ENCODE data around the gene PTOV1. TPM values are rescaled to one million over a fixed set of nuclear protein-coding genes. Genes with fewer than 3 reads are reported as not detected.

Gene PTOV1
- total RNA-seq, 1 experiment from 2014 or later = 114 TPM

- DNase-seq (ENCODE audit: low read depth, low spot score) = no peak
These were observed 39.7 kb downstream of the PTOV1 start for GRCh38 chr19:49890349-49891311.

GRCh38 chr19:49891393-49891792 is 40.4 kb downstream of the PTOV1 start:
- Histone ChIP-seq H3K4me3 (ENCODE audit: low read depth in 2 of 2, low read length in 2 of 2) (no peak overlapping the region), H3K27me3 (ENCODE audit: control insufficient read depth, insufficient read depth, low read length) (no peaks in the 10 kb centered on the region), H3K36me3 (ENCODE audit: control insufficient read depth, insufficient read depth, low read length) (no peaks in the 10 kb centered on the region), H3K27ac (ENCODE audit: low read length) (no peak overlapping the region), H3K4me1 (ENCODE audit: control insufficient read depth, insufficient read depth, low read length) (no peaks in the 10 kb centered on the region; the same call in 1 of the 2 replicates), H3K9me3 (ENCODE audit: control insufficient read depth, insufficient read depth, low read depth, low read length) (no peaks in the 10 kb centered on the region)
- intact Hi-C loops (cut with micrococcal nuclease; ENCODE audit: unreplicated experiment) (no loop called here), in situ Hi-C loops (cut with HindIII; ENCODE audit: low pct_unique_long_range_greater_than_20kb, low sequenced_read_pairs) (no loop called here)
- ChIA-PET CTCF (no interaction called here), POLR2A (no interaction called here)
- no peak for DNase-seq (ENCODE audit: low read depth, low spot score)
- ATAC-seq = 0 out of 2 replicates have a peak, but pooled peaks have one; percentile 18
- no TSS peak for BruUV-seq (replicated peaks)
- TF ChIP-seq REST (IDR thresholded peaks at IDR 0.05; ENCODE audit: insufficient read depth in 1 of 2, low read depth in 2 of 2, low read length in 1 of 2) (no peak), CTCF (IDR thresholded peaks at IDR 0.05) (no peak), SIN3A (IDR thresholded peaks at IDR 0.05; ENCODE audit: borderline replicate concordance, insufficient read depth, low read depth, low read length) (no peak), POLR2AphosphoS5 (IDR thresholded peaks at IDR 0.05; ENCODE audit: low read depth, low read length) (no peak)

More at GRCh38 chr19:49890349-49891311, 39.7 kb downstream of the PTOV1 start:
- H3K27ac ChIP-seq (ENCODE audit: low read length) = no peak overlapping the region
- in situ Hi-C loops (cut with HindIII; ENCODE audit: low pct_unique_long_range_greater_than_20kb, low sequenced_read_pairs) (no loop called here), intact Hi-C loops (cut with micrococcal nuclease; ENCODE audit: unreplicated experiment) (no loop called here)
- TF ChIP-seq REST (IDR thresholded peaks at IDR 0.05; ENCODE audit: insufficient read depth in 1 of 2, low read depth in 2 of 2, low read length in 1 of 2) (no peak), SIN3A (IDR thresholded peaks at IDR 0.05; ENCODE audit: borderline replicate concordance, insufficient read depth, low read depth, low read length) (no peak), TCF7L2 (IDR thresholded peaks at IDR 0.05; ENCODE audit: low read depth, low read length) (no peak), POLR2AphosphoS5 (IDR thresholded peaks at IDR 0.05; ENCODE audit: low read depth, low read length) (no peak), CTCF (IDR thresholded peaks at IDR 0.05) (no peak)
- H3K4me1 ChIP-seq (ENCODE audit: control insufficient read depth, insufficient read depth, low read length) = no peaks in the 10 kb centered on the region
- BruUV-seq (replicated peaks) = no TSS peak
- no peak overlapping the region for H3K4me3 ChIP-seq (ENCODE audit: low read depth in 2 of 2, low read length in 2 of 2)
- ATAC-seq = no peak
- H3K9me3 ChIP-seq (ENCODE audit: control insufficient read depth, insufficient read depth, low read depth, low read length) = no peaks in the 10 kb centered on the region
- CTCF ChIA-PET = no interaction called here
- POLR2A ChIA-PET = no interaction called here
- no peaks in the 10 kb centered on the region for H3K36me3 ChIP-seq (ENCODE audit: control insufficient read depth, insufficient read depth, low read length)
- no peaks in the 10 kb centered on the region for H3K27me3 ChIP-seq (ENCODE audit: control insufficient read depth, insufficient read depth, low read length)
